Fibroblast of lung (primary cell): ENCODE results near the gene SUSD6. TPM values are rescaled to one million over a fixed set of nuclear protein-coding genes. Genes with fewer than 3 reads are reported as not detected.

ENCODE experiments used
- DNase-seq, 2 donors: peaks; one replicate each; pipeline versions ENCODE4 v3.0.0 to v3.0.0-alpha.2; 2010; ENCODE audit warnings: low read depth in 2 of 2
- H2AFZ ChIP-seq: 2 replicates; pipeline ENCODE4 v1.5.1; 2012; ENCODE audit warnings: low read length, control low read depth, inconsistent platforms
- H3K27ac ChIP-seq: 2 replicates; pipeline ENCODE4 v1.5.1; 2011; ENCODE audit warnings: low read length, control low read depth; ENCODE audit not compliant: insufficient read depth
- H3K27me3 ChIP-seq: 2 replicates; pipeline ENCODE4 v1.5.1; 2011; ENCODE audit warnings: mild to moderate bottlenecking, low read length; ENCODE audit not compliant: control insufficient read depth, insufficient read depth
- H3K36me3 ChIP-seq: 2 replicates; pipeline ENCODE4 v1.5.1; 2011; ENCODE audit warnings: low read length; ENCODE audit not compliant: control insufficient read depth, insufficient read depth
- H3K4me1 ChIP-seq: 2 replicates; pipeline ENCODE4 v1.5.1; 2011; ENCODE audit warnings: low read length; ENCODE audit not compliant: control insufficient read depth, insufficient read depth; ENCODE audit errors: extremely low read depth
- H3K4me2 ChIP-seq: 2 replicates; pipeline ENCODE4 v1.5.1; 2011; ENCODE audit warnings: low read length, control low read depth; ENCODE audit not compliant: insufficient read depth; ENCODE audit errors: extremely low read depth
- H3K4me3 ChIP-seq, 4 experiments: fragments of 200-600 bp in 1 of 4; sonication (generic) in 1 of 4; replicated peaks in 1 of 4; 2 replicates each; pipeline ENCODE4 v1.5.1; 2011 to 2016; ENCODE audit warnings: low read length in 4 of 4, low read depth in 3 of 4, mild to moderate bottlenecking in 3 of 4, control low read depth in 2 of 4, inconsistent platforms in 1 of 4, mixed read lengths in 1 of 4; ENCODE audit not compliant: insufficient read depth in 1 of 4; ENCODE audit errors: control extremely low read depth in 1 of 4
- H3K79me2 ChIP-seq: 2 replicates; pipeline ENCODE4 v1.5.1; 2012; ENCODE audit warnings: mild to moderate bottlenecking, low read length, inconsistent platforms; ENCODE audit not compliant: control insufficient read depth, insufficient read depth
- H3K9ac ChIP-seq: 2 replicates; pipeline ENCODE4 v1.5.1; 2011; ENCODE audit warnings: mild to moderate bottlenecking, low read length, control low read depth; ENCODE audit not compliant: insufficient read depth
- H3K9me3 ChIP-seq: 2 replicates; pipeline ENCODE4 v1.5.1; 2012; ENCODE audit warnings: low read depth, low read length; ENCODE audit not compliant: control insufficient read depth, insufficient read depth
- H4K20me1 ChIP-seq: 2 replicates; pipeline ENCODE4 v1.5.1; 2011; ENCODE audit warnings: low read length; ENCODE audit not compliant: control insufficient read depth, insufficient read depth; ENCODE audit errors: extremely low read depth
- EZH2 ChIP-seq: IDR thresholded peaks from 2 replicates; pipeline ENCODE4 v1.5.1; 2012; ENCODE audit warnings: low read length, control low read depth, mild to moderate bottlenecking; ENCODE audit errors: missing control alignments
- polyA plus RNA-seq, 2 donors: library from polyadenylated mRNA; depleted of rRNA in 1 of 2; stranded (reverse) in 1 of 2; unstranded in 1 of 2; fragments of >200 nt; gene quantifications; 2 replicates each; pipeline ENCODE4 v1.2.1, GENCODE V29; 2011 to 2012; ENCODE audit warnings: missing spikeins in 1 of 2
- total RNA-seq: library from RNA; depleted of rRNA; stranded (reverse); fragments of >200 nt; gene quantifications from 2 replicates; pipeline ENCODE4 v1.2.1, GENCODE V29; 2014
- TF ChIP-seq, protein P1 (sequence below), 2 donors: IDR thresholded peaks in 1 of 2; conservative IDR thresholded peaks in 1 of 2; 1 replicate in 1 of 2; 2 replicates in 1 of 2; pipeline ENCODE4 v1.5.1; 2011 to 2012; ENCODE audit warnings: low read length in 2 of 2, control low read depth in 1 of 2, inconsistent platforms in 1 of 2, low read depth in 1 of 2, mild to moderate bottlenecking in 1 of 2

The SUSD6 gene
- total and polyA plus RNA-seq, 2 donors (not counting 1 experiment from before 2014, with no cell fraction given) = 9.1 to 11.4 TPM

GRCh38 chr14:69582212-69582611, 29.2 kb upstream of the SUSD6 start:
- DNase-seq = peak; percentile 23 to 57
- Histone ChIP-seq H3K4me1 (peaks cover 2% of the 10 kb centered on the region), H3K4me3 (no peak overlapping the region), H2AFZ (no peak overlapping the region), H3K4me2 (no peak overlapping the region), H3K79me2 (no peaks in the 10 kb centered on the region), H3K27me3 (peaks cover 4% of the 10 kb centered on the region), H3K9ac (no peak overlapping the region), H3K27ac (no peak overlapping the region), H3K36me3 (no peaks in the 10 kb centered on the region), H3K9me3 (no peaks in the 10 kb centered on the region), H4K20me1 (no peaks in the 10 kb centered on the region)
- TF ChIP-seq, protein P1, sequence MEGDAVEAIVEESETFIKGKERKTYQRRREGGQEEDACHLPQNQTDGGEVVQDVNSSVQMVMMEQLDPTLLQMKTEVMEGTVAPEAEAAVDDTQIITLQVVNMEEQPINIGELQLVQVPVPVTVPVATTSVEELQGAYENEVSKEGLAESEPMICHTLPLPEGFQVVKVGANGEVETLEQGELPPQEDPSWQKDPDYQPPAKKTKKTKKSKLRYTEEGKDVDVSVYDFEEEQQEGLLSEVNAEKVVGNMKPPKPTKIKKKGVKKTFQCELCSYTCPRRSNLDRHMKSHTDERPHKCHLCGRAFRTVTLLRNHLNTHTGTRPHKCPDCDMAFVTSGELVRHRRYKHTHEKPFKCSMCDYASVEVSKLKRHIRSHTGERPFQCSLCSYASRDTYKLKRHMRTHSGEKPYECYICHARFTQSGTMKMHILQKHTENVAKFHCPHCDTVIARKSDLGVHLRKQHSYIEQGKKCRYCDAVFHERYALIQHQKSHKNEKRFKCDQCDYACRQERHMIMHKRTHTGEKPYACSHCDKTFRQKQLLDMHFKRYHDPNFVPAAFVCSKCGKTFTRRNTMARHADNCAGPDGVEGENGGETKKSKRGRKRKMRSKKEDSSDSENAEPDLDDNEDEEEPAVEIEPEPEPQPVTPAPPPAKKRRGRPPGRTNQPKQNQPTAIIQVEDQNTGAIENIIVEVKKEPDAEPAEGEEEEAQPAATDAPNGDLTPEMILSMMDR (conservative IDR thresholded peaks at IDR 0.05 in 1 of 2, IDR thresholded peaks at IDR 0.05 in 1 of 2; ENCODE audit: low read depth in 1 of 2, low read length in 2 of 2) = no peak
- TF ChIP-seq EZH2 = no peak

DNA sequence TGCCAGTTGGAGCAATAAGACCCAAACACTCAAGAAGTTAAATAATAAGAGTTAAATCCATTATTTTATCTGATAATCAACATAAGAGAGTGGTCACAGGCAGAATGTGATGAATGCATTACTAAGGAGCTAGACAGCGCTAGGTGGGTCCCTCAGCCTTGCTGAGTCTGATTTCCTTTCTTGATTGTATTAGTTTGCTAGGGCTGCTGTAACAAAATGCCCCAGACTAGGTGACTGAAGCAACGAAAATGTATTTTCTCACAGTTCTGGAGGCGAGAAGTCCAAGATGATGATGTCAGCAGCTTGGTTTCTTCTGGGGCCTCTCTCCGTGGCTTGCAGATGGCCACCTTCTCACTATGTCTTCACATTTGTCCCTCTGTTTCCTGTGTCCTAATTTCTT, 28.6 kb upstream of the SUSD6 start:
- TF ChIP-seq EZH2 = no peak
- TF ChIP-seq, protein P1 (conservative IDR thresholded peaks at IDR 0.05 in 1 of 2, IDR thresholded peaks at IDR 0.05 in 1 of 2; ENCODE audit: low read depth in 1 of 2, low read length in 2 of 2) = no peak
- Histone ChIP-seq H3K27ac (no peak overlapping the region), H3K9ac (no peak overlapping the region), H3K36me3 (no peaks in the 10 kb centered on the region), H3K27me3 (peaks cover 2% of the 10 kb centered on the region), H3K4me1 (peaks cover 2% of the 10 kb centered on the region), H3K79me2 (no peaks in the 10 kb centered on the region), H3K4me2 (no peak overlapping the region), H3K9me3 (no peaks in the 10 kb centered on the region), H2AFZ (no peak overlapping the region), H3K4me3 (no peak overlapping the region), H4K20me1 (no peaks in the 10 kb centered on the region)
- DNase-seq = no peak

GRCh38 chr14:69584389-69584788, 27.0 kb upstream of the SUSD6 start:
- Histone ChIP-seq H3K27me3 (peaks cover 3% of the 10 kb centered on the region), H3K4me3 (no peak overlapping the region), H3K36me3 (no peaks in the 10 kb centered on the region), H3K9me3 (no peaks in the 10 kb centered on the region), H3K27ac (no peak overlapping the region), H3K9ac (no peak overlapping the region), H3K4me1 (peaks cover 2% of the 10 kb centered on the region), H3K79me2 (no peaks in the 10 kb centered on the region), H3K4me2 (no peak overlapping the region), H2AFZ (no peak overlapping the region), H4K20me1 (no peaks in the 10 kb centered on the region)
- no peak for TF ChIP-seq EZH2
- TF ChIP-seq, protein P1 (conservative IDR thresholded peaks at IDR 0.05 in 1 of 2, IDR thresholded peaks at IDR 0.05 in 1 of 2; ENCODE audit: low read depth in 1 of 2, low read length in 2 of 2) = no peak
- no peak for DNase-seq
